Measurements from ENCODE around the gene HOXB3. TPM values are rescaled to one million over a fixed set of nuclear protein-coding genes. Genes with fewer than 3 reads are reported as not detected.

Gene HOXB3
- total RNA-seq, 2 experiments from 2014 or later, result 10.8 to 12.1 TPM

- H3K27me3 Mint-ChIP-seq, result peaks cover 14% of the 10 kb centered on the region
- H3K36me3 Mint-ChIP-seq (ENCODE audit: low read depth), result peaks cover 12% of the 10 kb centered on the region
- ChIA-PET POLR2A (interaction anchor here (1.3 to 1.5 kb wide), 2 partner anchors 9 to 17 kb away, joined by 3 to 5 read pairs; no protein-coding TSS in a partner anchor), CTCF (no interaction called here)
- H3K4me3 Mint-ChIP-seq, result no peak overlapping the region
- peaks cover 41% of the 10 kb centered on the region for H3K4me1 Mint-ChIP-seq
- no peak overlapping the region for H3K27ac Mint-ChIP-seq
- no peaks in the 10 kb centered on the region for H3K9me3 Mint-ChIP-seq
- no peak for DNase-seq
Measured at GRCh38 chr17:48549914-48550501, 40.0 kb downstream of the HOXB3 start.

- no peak overlapping the region for H3K27ac Mint-ChIP-seq
- no peak for DNase-seq
- H3K4me3 Mint-ChIP-seq, result no peak overlapping the region
- POLR2A ChIA-PET, result interaction anchor here (1.3 to 1.5 kb wide), 3 partner anchors 8 to 38 kb away, joined by 3 to 5 read pairs (median 5); no protein-coding TSS in a partner anchor
- CTCF ChIA-PET, result no interaction called here
- H3K9me3 Mint-ChIP-seq, result no peaks in the 10 kb centered on the region
- peaks cover 38% of the 10 kb centered on the region for H3K4me1 Mint-ChIP-seq
- peaks cover 8% of the 10 kb centered on the region for H3K36me3 Mint-ChIP-seq (ENCODE audit: low read depth)
- peaks cover 10% of the 10 kb centered on the region for H3K27me3 Mint-ChIP-seq
Measured at GRCh38 chr17:48549281-48549630, 40.8 kb downstream of the HOXB3 start.

DNA sequence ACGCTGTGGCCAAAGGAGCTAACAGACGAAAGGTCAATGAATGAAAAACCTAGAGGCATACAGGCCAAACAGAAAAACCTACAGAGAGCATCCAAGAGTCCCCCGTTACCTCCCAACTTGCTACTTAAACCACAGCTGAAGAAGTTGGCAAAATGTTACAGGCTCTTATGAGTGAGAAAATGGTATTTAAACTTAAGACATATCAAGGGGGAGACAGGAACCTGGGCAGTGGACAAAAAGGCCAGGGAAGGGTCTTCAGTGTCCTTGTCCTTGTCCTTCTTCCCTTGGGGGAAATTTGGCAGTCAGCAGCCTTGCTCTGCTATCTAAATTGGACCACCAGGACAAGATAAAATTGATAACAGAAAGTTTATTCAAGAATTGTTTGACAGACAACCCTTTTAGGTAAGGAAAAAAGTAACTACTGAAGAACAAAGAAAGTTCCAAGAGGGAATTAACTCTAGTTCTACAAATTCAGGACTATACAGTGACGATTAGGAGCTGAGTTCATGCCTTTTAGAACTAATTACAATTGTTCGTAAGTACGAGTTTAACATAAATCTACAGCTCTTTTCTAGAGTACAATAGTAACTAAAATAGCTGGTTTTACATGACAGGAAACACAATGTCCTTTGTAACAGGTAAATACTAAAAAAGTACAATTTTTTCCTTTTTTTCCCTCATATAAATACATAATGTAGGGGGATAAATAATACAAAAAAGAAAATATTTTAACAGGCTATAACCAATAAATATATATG is 41.3 kb downstream of the HOXB3 start:
- CTCF ChIA-PET, result no interaction called here

DNA sequence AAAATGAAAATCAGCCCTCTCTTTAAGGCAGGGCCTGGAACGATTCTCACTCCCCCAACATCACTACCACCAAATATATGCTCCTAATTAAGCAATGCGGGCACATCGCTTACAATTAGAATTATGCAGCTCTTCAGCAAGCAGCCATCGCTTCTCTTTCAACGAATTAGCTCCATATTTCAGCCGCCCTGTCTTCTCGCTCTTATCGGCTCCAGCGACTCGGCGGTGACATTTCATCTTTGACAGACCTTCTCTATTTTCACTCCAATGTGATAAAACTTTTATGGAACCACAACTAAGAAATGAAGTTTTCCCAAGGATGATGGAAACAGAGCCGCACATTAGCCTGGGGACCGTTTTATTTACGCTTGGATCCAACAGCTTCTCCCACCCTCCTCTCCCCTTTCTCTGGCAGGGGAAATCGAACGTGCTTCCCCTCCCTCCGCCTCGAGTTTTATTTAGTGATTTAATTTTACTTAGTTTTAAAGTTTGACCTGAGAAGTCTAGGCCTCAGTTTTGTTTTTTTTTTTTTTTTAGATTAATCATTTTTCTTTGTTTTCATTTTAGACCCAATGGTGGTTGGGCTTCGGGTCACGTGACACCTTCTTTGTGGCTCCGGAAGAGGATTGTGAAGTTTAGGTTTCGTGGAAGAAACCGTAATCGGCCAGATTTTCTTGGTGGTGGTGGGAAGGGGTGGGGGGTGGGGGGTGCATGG is 42.1 kb downstream of the HOXB3 start:
- Mint-ChIP-seq H3K4me3 (peak overlapping the region; percentile 54), H3K27ac (peak overlapping the region; percentile 74), H3K27me3 (peaks cover 14% of the 10 kb centered on the region), H3K4me1 (peaks cover 40% of the 10 kb centered on the region), H3K9me3 (no peaks in the 10 kb centered on the region), H3K36me3 (ENCODE audit: low read depth) (peaks cover 13% of the 10 kb centered on the region)
- ChIA-PET CTCF (interaction anchor here (0.6 to 0.8 kb wide), 3 partner anchors 12 to 363 kb away, joined by 3 to 5 read pairs (median 3); no protein-coding TSS in a partner anchor), POLR2A (interaction anchor here (1.5 to 2.6 kb wide), 3 partner anchors 8 to 43 kb away, joined by 5 to 12 read pairs (median 5); no protein-coding TSS in a partner anchor)
- peak; percentile 58 for DNase-seq

More for the DNA sequence above, 41.3 kb downstream of the HOXB3 start:
- peaks cover 10% of the 10 kb centered on the region for H3K36me3 Mint-ChIP-seq (ENCODE audit: low read depth)
- peak overlapping the region; percentile 49 for H3K4me3 Mint-ChIP-seq
- no peak for DNase-seq
- H3K9me3 Mint-ChIP-seq, result no peaks in the 10 kb centered on the region
- H3K4me1 Mint-ChIP-seq, result peaks cover 40% of the 10 kb centered on the region
- H3K27me3 Mint-ChIP-seq, result peaks cover 12% of the 10 kb centered on the region
- POLR2A ChIA-PET, result interaction anchor here (0.6 to 2.6 kb wide), 5 partner anchors 8 to 43 kb away, joined by 3 to 12 read pairs (median 5); no protein-coding TSS in a partner anchor
- peak overlapping the region; percentile 74 for H3K27ac Mint-ChIP-seq

GRCh38 chr17:48546924-48547807 is 42.9 kb downstream of the HOXB3 start:
- Mint-ChIP-seq H3K4me1 (peaks cover 43% of the 10 kb centered on the region), H3K9me3 (no peaks in the 10 kb centered on the region), H3K36me3 (ENCODE audit: low read depth) (peaks cover 18% of the 10 kb centered on the region), H3K4me3 (peak overlapping the region; percentile 54), H3K27me3 (peaks cover 20% of the 10 kb centered on the region), H3K27ac (peak overlapping the region; percentile 74)
- CTCF ChIA-PET, result interaction anchor here (0.7 to 0.8 kb wide), 5 partner anchors 10 to 362 kb away, joined by 3 to 5 read pairs (median 3); no protein-coding TSS in a partner anchor
- POLR2A ChIA-PET, result interaction anchor here (0.6 to 2.6 kb wide), 6 partner anchors 9 to 47 kb away, joined by 3 to 12 read pairs (median 4); no protein-coding TSS in a partner anchor
- peak; percentile 27 for DNase-seq

GRCh38 chr17:48546137-48546923 is 43.7 kb downstream of the HOXB3 start:
- ChIA-PET POLR2A (interaction anchor here (0.6 to 2.6 kb wide), 6 partner anchors 9 to 46 kb away, joined by 3 to 12 read pairs (median 4); no protein-coding TSS in a partner anchor), CTCF (interaction anchor here (0.7 to 1.7 kb wide), 4 partner anchors 11 to 194 kb away, joined by 3 to 5 read pairs (median 4); no protein-coding TSS in a partner anchor)
- no peak for DNase-seq
- Mint-ChIP-seq H3K36me3 (ENCODE audit: low read depth) (peaks cover 23% of the 10 kb centered on the region), H3K4me1 (peaks cover 48% of the 10 kb centered on the region), H3K27me3 (peaks cover 25% of the 10 kb centered on the region), H3K27ac (peak overlapping the region; percentile 74), H3K9me3 (no peaks in the 10 kb centered on the region), H3K4me3 (peak overlapping the region; percentile 54)

DNA sequence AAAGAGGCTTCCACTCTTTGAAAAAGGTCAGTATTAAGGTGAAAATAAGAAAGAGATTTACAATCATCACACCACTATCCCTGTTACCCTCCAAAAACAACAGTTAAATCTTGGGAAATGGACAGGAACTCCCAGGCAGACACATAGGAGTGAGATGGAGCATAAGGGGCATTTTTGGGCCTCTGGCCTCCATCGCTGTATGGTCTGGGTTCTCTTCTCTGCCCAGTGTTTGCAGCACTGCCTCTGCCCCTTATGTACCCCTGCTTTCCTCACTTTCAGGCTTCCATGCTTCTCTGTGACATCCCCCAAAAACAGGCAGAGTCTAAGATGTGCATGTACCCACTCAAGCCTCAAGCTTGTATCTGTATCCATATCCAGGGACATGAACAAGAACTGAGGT is 44.5 kb downstream of the HOXB3 start:
- Mint-ChIP-seq H3K27me3 (peaks cover 25% of the 10 kb centered on the region), H3K4me1 (peaks cover 53% of the 10 kb centered on the region), H3K4me3 (peak overlapping the region; percentile 89), H3K9me3 (no peaks in the 10 kb centered on the region), H3K27ac (peak overlapping the region; percentile 89), H3K36me3 (ENCODE audit: low read depth) (peaks cover 23% of the 10 kb centered on the region)
- DNase-seq, result no peak
- ChIA-PET POLR2A (interaction anchor here (0.7 kb wide), 1 partner anchor 10 kb away, joined by 3 read pairs; no protein-coding TSS in a partner anchor), CTCF (interaction anchor here (1.7 kb wide), 1 partner anchor 53 kb away, joined by 5 read pairs; no protein-coding TSS in a partner anchor)

DNA sequence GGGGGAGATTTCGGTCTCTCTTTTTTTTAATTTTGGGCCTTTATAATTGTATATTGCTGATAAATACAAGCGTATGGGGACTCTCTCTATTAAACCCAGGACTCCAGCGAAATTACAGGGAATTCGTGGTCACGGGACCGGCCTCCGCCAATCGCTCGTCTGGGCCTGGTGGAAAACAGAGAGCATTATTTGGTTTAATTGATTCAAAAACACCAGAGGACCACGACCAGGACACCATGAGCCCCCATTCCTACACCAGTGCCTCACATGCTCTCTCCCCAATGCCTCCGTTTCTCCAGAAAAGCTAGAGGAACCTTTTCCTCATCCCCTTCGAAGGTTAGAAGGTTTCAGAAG is 45.0 kb downstream of the HOXB3 start, which contains the start of gene HOXB2:
TSS of gene HOXB2 (minus strand) at position 88 of the 354 bp plus-strand sequence. CDS start 198 bp downstream, outside the sequence.
- H3K27ac Mint-ChIP-seq, result peak within 1 kb of the TSS; percentile 89
- H3K27me3 Mint-ChIP-seq, result peaks cover 28% of the 10 kb centered on the region
- DNase-seq, result no peak
- no peaks in the 10 kb centered on the region for H3K9me3 Mint-ChIP-seq
- CTCF ChIA-PET, result interaction anchor here (1.7 kb wide), 1 partner anchor 52 kb away, joined by 5 read pairs; no protein-coding TSS in a partner anchor
- peaks cover 26% of the 10 kb centered on the region for H3K36me3 Mint-ChIP-seq (ENCODE audit: low read depth)
- H3K4me1 Mint-ChIP-seq, result peaks cover 58% of the 10 kb centered on the region
- POLR2A ChIA-PET, result interaction anchor here (0.7 to 2.4 kb wide), 2 partner anchors 11 to 52 kb away, joined by 3 to 9 read pairs; no protein-coding TSS in a partner anchor
- peak within 1 kb of the TSS; percentile 89 for H3K4me3 Mint-ChIP-seq

- H3K4me1 Mint-ChIP-seq, result peaks cover 60% of the 10 kb centered on the region
- H3K27me3 Mint-ChIP-seq, result peaks cover 31% of the 10 kb centered on the region
- no peaks in the 10 kb centered on the region for H3K9me3 Mint-ChIP-seq
- peak; percentile 42 for DNase-seq
- ChIA-PET POLR2A (interaction anchor here (0.7 to 2.4 kb wide), 6 partner anchors 11 to 896 kb away, joined by 3 to 15 read pairs (median 3); partner anchors contain the start of gene HOXB4), CTCF (interaction anchor here (1.1 to 1.7 kb wide), 2 partner anchors 49 to 52 kb away, joined by 3 to 5 read pairs; no protein-coding TSS in a partner anchor)
- H3K36me3 Mint-ChIP-seq (ENCODE audit: low read depth), result peaks cover 21% of the 10 kb centered on the region
- H3K27ac Mint-ChIP-seq, result peak overlapping the region; percentile 89
- H3K4me3 Mint-ChIP-seq, result peak overlapping the region; percentile 89
Measured at GRCh38 chr17:48544349-48545021, 45.6 kb downstream of the HOXB3 start.

DNA sequence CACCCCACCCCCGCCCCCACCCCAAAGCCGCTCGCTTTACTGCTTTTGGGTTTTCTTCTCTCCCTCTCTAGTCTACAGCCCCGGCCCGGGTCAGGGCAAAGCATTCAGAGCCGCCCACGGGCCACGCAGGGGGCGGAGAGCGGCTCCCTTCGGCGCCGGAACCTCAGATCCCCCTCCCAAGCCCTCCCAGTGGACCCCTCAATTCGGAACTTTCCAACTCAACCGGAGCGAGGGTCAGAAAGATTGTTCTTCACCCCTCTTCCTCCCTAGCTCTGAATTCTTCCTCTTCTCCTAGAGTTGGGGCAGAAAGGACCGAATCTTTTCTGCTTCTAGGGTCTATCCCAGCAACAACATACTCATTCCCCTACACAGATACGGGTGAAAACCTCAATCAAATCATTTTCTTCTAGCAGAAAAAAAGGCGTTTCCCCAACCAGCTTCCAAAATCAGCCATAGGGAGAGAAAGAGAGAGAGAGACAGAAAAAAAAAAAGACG is 46.1 kb downstream of the HOXB3 start:
- DNase-seq, result peak; percentile 45
- H3K27me3 Mint-ChIP-seq, result peaks cover 32% of the 10 kb centered on the region
- peak overlapping the region; percentile 89 for H3K27ac Mint-ChIP-seq
- ChIA-PET CTCF (interaction anchor here (1.1 kb wide), 1 partner anchor 49 kb away, joined by 3 read pairs; no protein-coding TSS in a partner anchor), POLR2A (interaction anchor here (0.6 to 2.4 kb wide), 10 partner anchors 12 to 895 kb away, joined by 3 to 15 read pairs (median 3); partner anchors contain the start of gene HOXB4)
- H3K4me3 Mint-ChIP-seq, result peak overlapping the region; percentile 89
- no peaks in the 10 kb centered on the region for H3K9me3 Mint-ChIP-seq
- peaks cover 19% of the 10 kb centered on the region for H3K36me3 Mint-ChIP-seq (ENCODE audit: low read depth)
- peaks cover 58% of the 10 kb centered on the region for H3K4me1 Mint-ChIP-seq
